SIG-M5 treated with dmso at 0.1 percent for 504 hours (cell line): ENCODE results near the gene SEL1L2.

ENCODE experiments used
- DNase-seq: peaks from one replicate; lab custom pipeline; 2025; ENCODE audit not compliant: unreplicated experiment; lab: John Stamatoyannopoulos, UW

The SEL1L2 gene

GRCh38 chr20:13821876-13822275 is 168.5 kb downstream of the SEL1L2 start:
- peak; percentile 36 for DNase-seq

DNA sequence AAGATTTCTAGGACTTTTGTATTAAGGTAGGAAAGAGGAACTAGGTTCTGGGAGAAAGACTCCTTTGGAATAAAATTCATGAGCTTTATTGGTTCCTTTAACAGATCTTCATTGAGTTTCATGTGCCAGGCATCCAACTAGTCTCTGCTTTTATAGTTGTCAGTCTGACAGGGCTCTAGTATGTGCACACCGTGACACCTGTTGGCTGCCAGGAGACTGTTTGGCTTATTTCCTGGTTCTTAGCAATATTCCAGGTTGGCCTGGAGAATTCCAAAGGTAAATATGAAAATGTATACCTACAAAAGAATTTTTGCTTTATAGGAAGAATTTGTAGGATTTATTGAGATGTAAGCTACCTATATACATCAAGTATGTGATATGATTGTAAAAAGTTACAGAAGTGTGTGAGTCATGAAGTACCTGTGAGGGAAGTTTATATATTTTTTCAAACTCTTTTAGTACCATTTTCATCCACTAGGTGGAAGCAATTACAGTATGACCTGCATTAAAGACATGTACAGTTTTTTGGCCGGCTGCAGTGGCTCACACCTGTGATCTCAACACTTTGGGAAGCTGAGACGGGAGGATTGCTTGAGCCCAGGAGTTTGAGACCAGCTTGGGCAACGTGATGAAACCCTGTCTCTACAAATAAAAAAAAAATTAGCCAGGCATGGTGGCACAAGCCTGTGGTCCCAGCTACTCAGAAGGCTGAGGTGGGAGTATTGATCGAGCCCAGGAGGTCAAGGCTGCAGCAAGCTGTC is 170.3 kb downstream of the SEL1L2 start:
- peak; percentile 67 for DNase-seq

GRCh38 chr20:13817342-13817741 is 173.1 kb downstream of the SEL1L2 start:
- DNase-seq = no peak

- DNase-seq = no peak
Observed at GRCh38 chr20:13816757-13817156, 173.7 kb downstream of the SEL1L2 start.

- no peak for DNase-seq
Observed at GRCh38 chr20:13814672-13815071, 175.7 kb downstream of the SEL1L2 start.

GRCh38 chr20:13813910-13814309 is 176.5 kb downstream of the SEL1L2 start:
- no peak for DNase-seq

GRCh38 chr20:13810446-13810845 is 180.0 kb downstream of the SEL1L2 start:
- DNase-seq = no peak

DNA sequence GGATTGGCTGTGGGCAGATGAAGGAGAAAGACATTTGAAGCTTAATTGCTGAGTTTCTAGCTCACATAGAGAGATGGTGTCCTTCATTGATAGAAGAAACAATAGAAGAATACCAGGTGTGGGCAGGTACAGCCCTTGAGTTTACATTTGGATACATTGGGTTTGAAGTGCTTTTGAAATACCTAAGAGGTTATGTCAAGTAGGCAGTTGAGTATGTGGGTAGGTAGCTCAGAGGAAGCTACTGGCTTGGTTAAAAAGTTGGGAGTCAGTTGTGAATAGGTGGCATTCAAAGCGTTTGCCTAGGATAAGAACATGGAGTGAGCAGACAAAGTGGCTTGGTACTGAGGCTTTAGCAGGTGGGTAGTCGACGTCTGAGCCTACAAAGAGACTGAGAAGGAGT is 180.6 kb downstream of the SEL1L2 start:
- no peak for DNase-seq

- DNase-seq = no peak
Observed at GRCh38 chr20:13809373-13809772, 181.0 kb downstream of the SEL1L2 start.

DNA sequence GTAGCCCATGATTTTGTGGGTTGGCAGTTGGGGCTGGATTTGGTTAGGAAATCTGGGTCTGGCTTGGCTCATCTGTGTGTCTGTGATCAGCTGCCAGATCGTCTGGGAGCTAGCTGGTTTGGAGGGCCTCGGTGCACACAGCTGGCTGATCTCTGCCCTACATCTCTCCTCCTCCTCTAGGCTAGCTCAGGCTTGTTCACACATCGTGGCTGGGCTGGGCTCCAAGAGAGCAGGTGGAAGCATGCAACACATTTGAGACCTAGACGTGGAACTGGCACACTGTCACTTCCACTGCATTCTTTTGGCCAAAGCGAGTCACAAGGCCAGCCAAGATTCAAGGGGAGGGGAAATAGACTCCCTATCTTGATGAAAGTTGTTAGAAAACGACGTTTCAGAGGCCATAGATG is 189.7 kb downstream of the SEL1L2 start:
- DNase-seq = no peak

- DNase-seq = no peak
Observed at GRCh38 chr20:13799974-13800373, 190.4 kb downstream of the SEL1L2 start.
